GM18868 (cell line): ENCODE measurements around the gene CHAT.

ENCODE experiments used
- ATAC-seq: cut with Tn5 transposase; IDR thresholded peaks from one replicate; pipeline ENCODE4 v1.9.1; 2021; ENCODE audit warnings: mild to moderate bottlenecking, moderate library complexity; ENCODE audit not compliant: unreplicated experiment

CHAT gene

GRCh38 chr10:49611816-49612512 is 1.9 kb upstream of the CHAT start:
- ATAC-seq = no peak

- ATAC-seq = no peak
Measured at GRCh38 chr10:49612513-49613164, 1.2 kb upstream of the CHAT start.

GRCh38 chr10:49613165-49613881 is 514 bp upstream of the CHAT start:
- no peak for ATAC-seq

- no peak for ATAC-seq
Measured at GRCh38 chr10:49614242-49615198, 683 bp downstream of the CHAT start.

- no peak for ATAC-seq
Measured at GRCh38 chr10:49615213-49615612, 1.4 kb downstream of the CHAT start.

GRCh38 chr10:49615721-49616120 is 1.9 kb downstream of the CHAT start:
- ATAC-seq = no peak

- ATAC-seq = no peak
Measured at GRCh38 chr10:49616421-49617101, 2.7 kb downstream of the CHAT start.

- no peak for ATAC-seq
Measured at GRCh38 chr10:49617121-49618020, 3.5 kb downstream of the CHAT start.

GRCh38 chr10:49618821-49619220 is 5.0 kb downstream of the CHAT start:
- ATAC-seq = no peak

- ATAC-seq = no peak
Measured at GRCh38 chr10:49619613-49620012, 5.8 kb downstream of the CHAT start.

GRCh38 chr10:49620286-49620810 is 6.5 kb downstream of the CHAT start:
- no peak for ATAC-seq

- ATAC-seq = no peak
Measured at GRCh38 chr10:49620841-49621378, 7.1 kb downstream of the CHAT start.

GRCh38 chr10:49621561-49621960 is 7.7 kb downstream of the CHAT start:
- ATAC-seq = no peak

GRCh38 chr10:49622426-49623425 is 8.9 kb downstream of the CHAT start:
- no peak for ATAC-seq

GRCh38 chr10:49624629-49625028 is 10.8 kb downstream of the CHAT start:
- ATAC-seq = no peak

GRCh38 chr10:49625411-49625810 is 11.6 kb downstream of the CHAT start:
- ATAC-seq = no peak

- ATAC-seq = no peak
Measured at GRCh38 chr10:49627038-49627437, 13.2 kb downstream of the CHAT start.
